NK-92 (cell line): ENCODE measurements around the gene TFAP2A.

Source experiments
- DNase-seq: peaks from one replicate; lab custom pipeline; 2025; ENCODE audit not compliant: unreplicated experiment; lab: John Stamatoyannopoulos, UW

The TFAP2A gene

GRCh38 chr6:10384091-10384609, 30.7 kb downstream of the TFAP2A start:
- DNase-seq = no peak

GRCh38 chr6:10383331-10384090, 31.4 kb downstream of the TFAP2A start:
- DNase-seq = no peak

DNA sequence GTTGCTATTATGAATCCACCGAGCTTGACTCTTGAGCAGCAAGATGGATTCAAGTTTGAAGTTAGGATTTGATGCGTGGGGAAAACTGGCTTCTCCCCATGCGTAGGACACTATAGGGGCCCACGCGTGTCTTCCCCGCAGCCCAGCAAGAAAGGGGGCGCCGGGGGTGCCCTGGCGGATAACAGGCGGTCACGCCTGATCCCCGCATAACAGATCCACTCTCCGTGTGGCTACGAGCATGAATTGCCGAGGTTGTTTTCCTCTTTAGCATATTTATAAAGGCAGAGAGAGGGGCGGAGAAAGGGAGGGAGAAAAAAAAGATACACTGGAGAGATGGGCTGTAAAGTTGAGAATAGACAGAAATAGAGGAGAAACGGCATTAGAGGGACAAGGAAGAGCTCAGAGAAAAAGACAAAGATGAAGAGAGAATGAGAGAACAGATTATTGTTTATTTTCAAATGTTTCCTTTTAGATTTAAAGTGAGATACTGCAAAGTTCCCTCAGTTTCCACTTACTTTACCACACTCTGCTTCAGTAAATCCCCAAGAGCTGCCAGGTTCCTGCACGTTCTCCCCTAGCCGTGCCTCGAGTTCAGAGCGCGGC, 32.0 kb downstream of the TFAP2A start:
- DNase-seq = no peak

- no peak for DNase-seq
These were observed 32.6 kb downstream of the TFAP2A start for GRCh38 chr6:10382322-10382721.

DNA sequence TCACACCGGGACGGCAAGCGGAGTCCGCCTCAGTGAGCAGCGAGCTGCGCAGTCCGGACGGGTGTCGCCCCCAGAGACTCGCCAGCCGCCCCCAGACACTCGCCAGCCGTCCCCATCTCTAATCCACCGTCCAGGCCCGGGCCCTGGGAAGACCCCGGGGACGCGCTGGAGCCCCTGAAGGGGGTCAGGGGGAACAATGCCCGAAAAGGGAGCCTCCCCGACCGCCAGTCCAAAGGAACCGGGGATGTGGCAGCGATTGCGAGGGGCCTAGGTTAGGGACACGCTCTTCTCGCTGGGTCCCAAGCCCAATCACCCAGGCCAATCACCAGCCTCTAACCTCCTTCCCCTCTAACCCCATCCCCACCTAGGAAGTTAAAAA, 33.1 kb downstream of the TFAP2A start:
- no peak for DNase-seq

DNA sequence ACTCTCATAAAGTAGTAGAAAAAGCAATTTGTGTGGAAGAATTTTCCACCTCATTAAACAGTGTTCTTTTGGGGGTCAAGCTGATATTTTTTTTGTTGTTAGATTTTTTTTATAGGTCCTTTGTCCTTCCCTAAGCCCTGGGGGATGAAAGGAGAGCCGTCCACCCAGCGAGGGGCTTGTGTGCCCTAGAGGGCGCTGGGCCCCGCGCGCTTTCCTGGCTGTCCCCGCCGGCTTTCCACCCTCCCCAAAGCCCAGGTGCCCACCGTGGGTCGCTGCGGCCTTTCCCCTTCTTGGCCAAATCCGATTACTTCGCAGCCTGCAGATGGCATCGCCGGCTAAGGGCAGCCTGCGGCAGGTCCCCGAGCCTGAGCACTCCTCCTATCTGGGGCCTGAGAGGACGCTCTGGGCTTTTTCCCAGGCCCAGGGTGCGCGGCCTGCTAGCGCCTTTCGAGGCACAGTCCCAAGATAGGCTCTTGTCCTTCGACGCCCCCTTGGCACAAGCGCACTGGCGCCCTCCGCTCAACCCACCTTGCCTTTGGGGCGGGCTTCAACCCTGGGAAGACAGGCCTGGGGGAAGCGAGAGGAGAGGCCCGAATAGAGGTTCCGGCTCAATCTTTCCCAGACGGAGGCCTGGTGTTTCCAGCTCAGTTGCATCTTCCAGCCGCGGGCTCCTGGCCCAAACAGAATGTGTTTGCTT, 33.6 kb downstream of the TFAP2A start:
- DNase-seq = no peak

DNA sequence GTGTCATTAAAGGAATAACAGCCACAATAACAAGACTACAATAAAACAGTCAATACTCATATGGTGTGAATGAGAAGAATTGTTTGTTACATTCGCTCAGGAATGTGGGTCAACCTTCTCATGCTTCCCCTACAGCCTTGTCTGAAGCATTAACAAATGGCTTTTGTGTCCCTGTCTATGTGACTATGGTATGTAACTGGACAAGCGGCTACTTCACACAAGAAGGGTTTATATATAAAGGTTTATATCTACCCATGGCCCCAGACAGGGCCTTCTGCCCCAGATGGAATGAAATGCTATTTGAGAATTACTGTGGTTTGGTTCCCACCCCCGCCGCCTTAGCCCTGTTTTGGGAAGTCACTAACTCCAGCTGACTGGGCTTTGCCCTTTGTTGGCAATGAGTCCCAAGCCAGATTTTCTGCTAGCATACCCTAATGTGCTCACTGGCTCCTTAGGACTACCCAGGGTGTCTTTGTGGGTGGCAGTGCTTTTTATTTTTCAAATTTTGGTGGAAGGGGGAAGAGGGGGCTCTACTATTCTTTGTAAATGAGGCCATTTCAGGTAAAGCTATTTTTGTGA, 39.4 kb downstream of the TFAP2A start:
- DNase-seq = no peak

DNA sequence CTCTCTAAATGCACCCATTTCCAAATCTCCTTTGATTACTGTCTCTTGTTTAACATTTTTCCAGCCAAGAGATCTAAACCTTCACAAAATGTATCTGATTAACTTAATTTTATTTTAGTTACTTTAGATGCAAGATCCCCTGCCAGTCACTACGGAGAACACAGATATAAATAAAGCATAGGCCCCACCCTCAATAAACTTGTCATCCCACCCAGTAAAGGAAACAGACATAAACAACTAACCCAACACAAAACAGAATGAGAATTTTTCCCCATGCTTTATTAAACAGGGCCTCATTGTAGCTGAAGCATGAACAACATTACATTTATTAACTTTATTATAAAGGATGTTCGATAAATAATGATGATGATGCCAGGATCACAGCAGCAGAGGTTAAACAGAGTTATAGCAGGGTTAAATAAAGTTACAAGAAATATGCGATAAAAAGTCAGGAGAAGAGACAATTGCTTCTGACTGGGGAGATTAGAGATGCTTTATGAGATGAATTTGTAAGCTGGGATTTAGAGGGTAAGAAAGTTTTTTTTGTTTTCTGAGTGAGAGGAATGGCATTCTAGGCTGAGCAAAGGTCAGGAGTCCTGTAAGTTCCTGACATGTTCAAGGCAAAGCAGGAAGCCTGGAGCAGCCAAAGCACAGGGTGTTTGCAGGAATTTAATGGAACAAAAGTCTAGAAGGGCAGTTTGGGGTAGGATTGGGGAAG, 41.1 kb downstream of the TFAP2A start:
- no peak for DNase-seq

DNA sequence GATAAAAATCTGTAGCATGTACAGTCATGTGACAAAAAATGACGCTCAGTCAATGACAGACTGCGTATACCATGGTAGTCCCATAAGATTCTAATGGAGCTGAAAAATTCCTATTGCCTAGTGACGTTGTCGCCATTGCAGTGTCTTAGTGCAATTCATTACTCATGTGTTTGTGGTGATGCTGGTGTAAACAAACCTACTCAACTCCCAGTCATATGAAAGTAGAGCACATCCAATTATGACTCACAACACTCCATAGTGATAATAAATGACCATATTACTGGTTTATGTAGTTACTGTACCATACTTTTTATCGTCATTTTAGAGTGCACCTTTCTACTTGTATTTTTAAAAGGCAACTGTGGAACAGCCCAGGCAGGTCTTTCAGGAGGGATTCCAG, 45.0 kb downstream of the TFAP2A start:
- DNase-seq = no peak

DNA sequence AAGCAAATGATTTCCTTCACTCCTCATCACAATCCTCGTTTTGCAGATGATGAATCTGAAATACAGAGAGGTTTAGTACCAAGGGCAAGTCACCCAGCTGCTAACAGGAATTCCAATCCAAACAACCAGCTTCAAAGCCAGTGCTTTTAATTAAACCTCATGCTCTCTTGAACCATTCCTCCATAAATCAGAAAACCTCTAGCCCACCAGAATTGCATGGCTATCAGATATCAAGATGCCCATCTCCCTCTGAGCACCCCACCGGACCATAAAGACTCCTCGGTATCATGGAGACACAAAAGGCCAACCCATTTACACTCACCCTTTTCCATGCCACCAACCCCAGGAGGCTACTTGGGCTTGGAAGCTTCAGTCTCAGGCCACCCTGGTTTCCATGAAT, 46.0 kb downstream of the TFAP2A start:
- DNase-seq = no peak

- no peak for DNase-seq
These were observed 51.0 kb downstream of the TFAP2A start for GRCh38 chr6:10363911-10364310.

DNA sequence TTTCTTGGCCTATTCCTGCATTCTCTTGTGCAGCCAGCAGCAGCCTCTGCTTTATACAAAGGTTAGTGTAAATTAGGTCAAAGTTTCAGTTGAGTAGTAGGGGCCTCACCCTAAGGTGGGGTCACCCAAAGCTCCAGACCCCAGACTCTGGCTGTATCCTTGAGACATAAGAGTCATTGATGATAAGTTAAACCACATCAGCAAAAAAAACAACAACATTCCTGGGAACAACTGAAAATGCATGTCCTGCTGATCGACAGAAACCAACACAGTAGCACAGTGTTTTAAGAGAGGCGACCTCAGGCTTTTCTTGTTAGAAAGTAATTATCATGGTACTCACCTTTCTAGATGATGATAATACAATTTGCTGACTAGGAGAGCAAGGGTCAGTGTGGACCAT, 52.6 kb downstream of the TFAP2A start:
- DNase-seq = no peak

- DNase-seq = no peak
These were observed 53.4 kb downstream of the TFAP2A start for GRCh38 chr6:10361428-10361827.

- no peak for DNase-seq
These were observed 55.3 kb downstream of the TFAP2A start for GRCh38 chr6:10359581-10359980.

DNA sequence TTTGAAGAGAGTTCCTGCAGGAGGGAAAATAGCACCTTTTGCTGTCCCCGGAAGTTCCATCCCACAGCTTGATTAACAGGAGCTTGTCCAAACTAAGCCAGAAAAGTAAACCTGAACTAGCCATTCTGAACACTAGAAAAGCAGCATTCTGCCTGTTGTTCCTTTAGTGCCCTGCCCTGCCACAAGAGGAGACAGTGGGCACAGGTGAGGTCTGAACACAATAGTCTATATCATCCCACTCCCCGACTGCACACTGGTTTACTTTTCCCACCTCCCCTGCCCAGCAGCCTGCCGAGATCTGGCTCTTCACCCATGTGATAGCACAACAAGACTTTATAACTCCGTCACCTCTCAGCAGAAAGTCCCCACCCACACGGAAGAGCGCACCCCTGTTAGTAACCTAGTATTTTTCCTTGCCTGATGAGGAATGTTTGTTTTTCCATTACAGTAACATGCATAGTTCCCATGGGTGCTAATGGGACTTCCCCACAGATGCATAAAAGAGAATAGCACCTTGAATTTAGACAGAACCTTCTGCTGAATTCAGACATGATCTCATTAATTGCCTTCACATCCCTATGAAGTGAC, 59.7 kb downstream of the TFAP2A start:
- no peak for DNase-seq

DNA sequence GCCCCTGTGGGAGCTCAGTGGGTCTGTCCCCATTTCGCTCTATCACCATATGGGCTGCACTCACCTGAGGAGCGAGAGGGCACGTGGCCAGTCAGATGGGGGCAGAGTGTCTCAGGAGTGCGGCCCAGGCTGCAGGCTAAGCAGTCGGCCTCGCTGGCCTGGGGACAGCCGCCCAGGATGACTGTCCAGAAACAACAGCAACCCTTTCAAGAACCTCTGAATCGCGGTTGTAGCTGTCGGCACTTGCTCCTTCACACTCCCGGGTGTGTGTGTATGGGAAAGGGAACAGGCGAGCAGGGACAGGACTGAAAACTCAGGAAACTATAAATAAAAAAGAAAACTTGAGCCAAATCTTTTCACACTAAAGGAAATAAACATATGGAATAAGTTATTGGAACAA, 63.1 kb downstream of the TFAP2A start:
- no peak for DNase-seq

GRCh38 chr6:10350720-10351119, 64.2 kb downstream of the TFAP2A start:
- no peak for DNase-seq

GRCh38 chr6:10347561-10348327, 67.1 kb downstream of the TFAP2A start:
- no peak for DNase-seq
